GM18526 (cell line): ENCODE data around the gene M1AP.

Experiments used
- POLR2A ChIP-seq: IDR thresholded peaks from 3 replicates; pipeline ENCODE4 v1.6.1; 2011; ENCODE audit not compliant: insufficient read length; ENCODE audit errors: extremely low read depth

Gene M1AP

GRCh38 chr2:74551942-74552913, 95.9 kb downstream of the M1AP start:
- no peak for TF ChIP-seq POLR2A

- TF ChIP-seq POLR2A, result no peak
Measured at GRCh38 chr2:74551530-74551929, 96.6 kb downstream of the M1AP start.

- no peak for TF ChIP-seq POLR2A
Measured at GRCh38 chr2:74550231-74550630, 97.9 kb downstream of the M1AP start.

GRCh38 chr2:74548900-74549826, 99.0 kb downstream of the M1AP start:
- TF ChIP-seq POLR2A, result peak; percentile 25

GRCh38 chr2:74548285-74548899, 99.7 kb downstream of the M1AP start:
- no peak for TF ChIP-seq POLR2A

GRCh38 chr2:74546004-74546403, 102.1 kb downstream of the M1AP start:
- TF ChIP-seq POLR2A, result no peak

- TF ChIP-seq POLR2A, result no peak
Measured at GRCh38 chr2:74544634-74545033, 103.5 kb downstream of the M1AP start.

GRCh38 chr2:74542978-74543377, 105.2 kb downstream of the M1AP start:
- TF ChIP-seq POLR2A, result no peak

- TF ChIP-seq POLR2A, result no peak
Measured at GRCh38 chr2:74540291-74540690, 107.8 kb downstream of the M1AP start.

GRCh38 chr2:74538881-74539339, 109.2 kb downstream of the M1AP start:
- TF ChIP-seq POLR2A, result no peak

GRCh38 chr2:74537140-74537539, 111.0 kb downstream of the M1AP start:
- TF ChIP-seq POLR2A, result no peak

GRCh38 chr2:74536166-74536950, 111.8 kb downstream of the M1AP start:
- TF ChIP-seq POLR2A, result no peak

- no peak for TF ChIP-seq POLR2A
Measured at GRCh38 chr2:74535440-74535965, 112.6 kb downstream of the M1AP start.

GRCh38 chr2:74534411-74534810, 113.7 kb downstream of the M1AP start:
- no peak for TF ChIP-seq POLR2A
